ENCODE results near the gene EFCAB6. TPM values are rescaled to one million over a fixed set of nuclear protein-coding genes. Genes with fewer than 3 reads are reported as not detected.

Gene EFCAB6
- total and polyA plus RNA-seq, 10 of the 15 experiments (the other 5 are each of a cell fraction or from before 2014, with no cell fraction given): 0.05 to 0.42 (median 0.19) TPM

- no peak for TF ChIP-seq IKZF2 (IDR thresholded peaks at IDR 0.05)
- no peak for TF ChIP-seq USF2 (IDR thresholded peaks at IDR 0.05; ENCODE audit: borderline replicate concordance, low read depth, low read length)
- no peak for TF ChIP-seq MTA2 (IDR thresholded peaks at IDR 0.05; ENCODE audit: low read depth)
- TF ChIP-seq CUX1 (IDR thresholded peaks at IDR 0.05; ENCODE audit: insufficient replicate concordance, low read depth, low read length): no peak
- TF ChIP-seq KDM1A (IDR thresholded peaks at IDR 0.05; ENCODE audit: borderline replicate concordance): no peak
- TF ChIP-seq ZBTB33 (IDR thresholded peaks at IDR 0.05): no peak
- TF ChIP-seq MYB (IDR thresholded peaks at IDR 0.05; ENCODE audit: borderline replicate concordance, low read depth, low read length): no peak
Measured at GRCh38 chr22:43753688-43754087, 58.4 kb downstream of the EFCAB6 start (continued).

Data from GM12878 (cell line).